Urinary bladder (tissue), 4 donors: ENCODE data around the gene RAD51D. TPM values are rescaled to one million over a fixed set of nuclear protein-coding genes. Genes with fewer than 3 reads are reported as not detected.
"Not testable (repeated sequence)": the region's sequence is repeated elsewhere in the genome, so short reads cannot be mapped to it uniquely, and the experiment has no call there.

Experiments
- DNase-seq: peaks from one replicate; pipeline ENCODE4 v3.0.0-alpha.2; 2015; ENCODE audit errors: extremely low spot score
- H3K27ac ChIP-seq: one replicate; pipeline ENCODE4 v1.5.1; 2013; ENCODE audit warnings: low read depth, mild to moderate bottlenecking, moderate library complexity
- H3K36me3 ChIP-seq: one replicate; pipeline ENCODE4 v1.6.1; 2013; ENCODE audit warnings: mild to moderate bottlenecking, moderate library complexity; ENCODE audit not compliant: insufficient read depth
- H3K4me1 ChIP-seq: one replicate; pipeline ENCODE4 v1.6.1; 2013; ENCODE audit warnings: mild to moderate bottlenecking, moderate library complexity; ENCODE audit not compliant: insufficient read depth
- H3K4me3 ChIP-seq: one replicate; pipeline ENCODE4 v1.5.1; 2013; ENCODE audit warnings: low read depth, low read length
- WGBS: extraction: QIAGEN DNeasy Blood & Tissue Kit; methylation state at CpG from one replicate; pipeline ENCODE4 v1.1.7; 2013; 5-methylcytosine and 5-hydroxymethylcytosine counted together
- polyA plus RNA-seq: library from polyadenylated mRNA; stranded (reverse); fragments of 200-250 nt; gene quantifications from one replicate; pipeline ENCODE4 v1.2.3, GENCODE V29; 2013
- total RNA-seq: library from RNA; depleted of rRNA; stranded (reverse); fragments of >200 nt; gene quantifications from one replicate; pipeline ENCODE4 v1.2.3, GENCODE V29; 2014
- donor health status: healthy with polysubstance abuse.
- donor health status: healthy.

RAD51D gene
- total and polyA plus RNA-seq, 2 donors, result 6.4 to 12.0 TPM

DNA sequence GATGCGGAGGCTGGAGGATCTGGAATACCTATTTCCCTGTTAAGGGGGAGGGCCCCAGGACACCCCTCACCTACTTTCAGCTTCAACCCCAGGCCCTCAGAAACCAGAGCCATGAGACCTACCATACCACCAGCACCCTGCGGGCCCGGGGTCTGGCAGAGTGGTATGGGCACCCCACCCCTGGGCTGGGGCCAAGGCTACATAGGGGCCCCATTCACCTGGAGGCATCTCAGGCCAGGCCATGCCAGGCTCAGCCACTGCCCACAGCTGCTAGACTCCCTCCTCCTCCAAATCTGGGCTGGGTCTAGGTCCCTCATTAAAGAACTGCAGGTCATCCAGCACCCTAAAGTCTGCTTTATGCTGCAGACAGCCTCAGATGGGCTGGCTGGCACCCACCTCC, 10.7 kb upstream of the RAD51D start:
- 96% methylated on average over 3 of the region's 3 CpGs for WGBS
- no peak for DNase-seq
- Histone ChIP-seq H3K4me3 (no peak overlapping the region), H3K27ac (no peak overlapping the region), H3K4me1 (no peaks in the 10 kb centered on the region), H3K36me3 (no peaks in the 10 kb centered on the region)

DNA sequence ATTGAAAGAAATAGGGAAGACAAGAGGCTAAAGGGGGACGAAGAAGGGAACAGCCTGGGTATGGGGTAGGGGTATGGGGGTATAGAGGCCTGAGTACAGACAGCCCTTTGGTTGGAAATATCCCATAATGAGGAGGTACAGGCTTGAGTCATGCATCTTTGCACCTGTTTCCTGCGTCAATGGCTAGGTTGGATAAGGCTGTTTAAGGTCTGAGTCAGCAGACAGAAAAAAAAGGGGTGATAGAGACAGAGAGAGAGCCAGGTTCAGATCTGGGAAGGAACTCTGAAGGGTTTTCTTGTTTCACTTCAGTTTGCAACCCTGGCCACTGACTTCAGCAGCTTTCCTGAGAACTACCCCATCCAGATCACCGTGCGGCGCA, 10.3 kb upstream of the RAD51D start:
- H3K36me3 ChIP-seq, result no peaks in the 10 kb centered on the region
- no peak overlapping the region for H3K4me3 ChIP-seq
- H3K27ac ChIP-seq, result no peak overlapping the region
- DNase-seq, result no peak
- WGBS, result 92% methylated on average over 5 of the region's 5 CpGs
- no peaks in the 10 kb centered on the region for H3K4me1 ChIP-seq

- H3K4me1 ChIP-seq, result no peaks in the 10 kb centered on the region
- H3K36me3 ChIP-seq, result no peaks in the 10 kb centered on the region
- 80% methylated on average over 11 of the region's 11 CpGs for whole genome bisulfite sequencing
- H3K4me3 ChIP-seq, result no peak overlapping the region
- H3K27ac ChIP-seq, result no peak overlapping the region
- no peak for DNase-seq
Observed at GRCh38 chr17:35129154-35129972, 9.7 kb upstream of the RAD51D start.

GRCh38 chr17:35127751-35128514, 8.3 kb upstream of the RAD51D start:
- peak; percentile 45 for DNase-seq

DNA sequence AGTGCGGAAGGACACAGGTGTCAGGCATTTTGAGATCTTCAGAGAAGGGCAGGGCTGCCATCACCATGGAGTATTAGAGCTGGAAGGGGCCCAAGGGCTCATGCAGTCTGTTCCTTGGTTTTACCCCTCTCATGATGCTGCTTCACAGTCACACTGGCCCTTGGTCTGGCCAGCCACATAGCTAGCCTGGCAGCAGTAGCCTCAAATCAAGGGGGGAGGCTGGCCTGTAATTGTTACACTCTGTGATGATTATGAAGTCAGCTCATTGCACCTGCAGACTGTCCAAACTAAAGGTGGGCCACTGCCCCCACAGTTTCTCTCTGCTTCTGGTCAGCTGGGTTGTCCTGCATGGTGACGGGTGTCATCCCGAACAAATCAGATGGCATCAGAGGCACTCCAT, 1.7 kb upstream of the RAD51D start, which contains the start of gene FNDC8:
TSS of gene FNDC8 (plus strand) at position 301 of the 400 bp plus-strand sequence. CDS start at position 380, 79 bp downstream.
- Histone ChIP-seq H3K36me3 (no peaks in the 10 kb centered on the region), H3K4me3 (no peak within 1 kb of the TSS), H3K27ac (no peak within 1 kb of the TSS), H3K4me1 (no peaks in the 10 kb centered on the region)
- 93% methylated on average over 3 of the region's 3 CpGs for WGBS
- no peak for DNase-seq

More at GRCh38 chr17:35127751-35128514, 8.3 kb upstream of the RAD51D start:
- WGBS, result 45% methylated on average over 11 of the region's 11 CpGs
- Histone ChIP-seq H3K27ac (no peak overlapping the region), H3K36me3 (no peaks in the 10 kb centered on the region), H3K4me1 (no peaks in the 10 kb centered on the region), H3K4me3 (no peak overlapping the region)

DNA sequence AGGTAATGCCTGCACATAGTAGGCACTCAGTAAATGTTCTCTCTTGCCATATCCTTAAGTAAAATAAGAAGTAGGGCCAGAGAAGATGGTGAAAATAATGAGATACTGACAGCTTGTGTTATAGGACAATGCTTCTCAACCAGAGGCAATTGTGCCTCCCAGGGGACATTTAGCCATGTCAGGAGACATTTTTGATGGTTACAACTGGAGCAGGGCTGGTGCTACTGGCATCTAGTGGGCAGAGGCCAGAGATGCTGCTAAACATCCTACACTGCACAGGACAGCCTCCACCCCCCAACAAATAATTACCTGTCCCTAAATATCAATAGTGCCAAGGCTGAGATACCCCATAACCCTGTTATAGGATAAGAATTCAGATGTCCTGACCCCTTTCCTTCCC, 1.7 kb downstream of the RAD51D start:
- peaks cover 2% of the 10 kb centered on the region for H3K36me3 ChIP-seq
- no peak for DNase-seq
- H3K4me1 ChIP-seq, result no peaks in the 10 kb centered on the region
- H3K27ac ChIP-seq, result no peak overlapping the region
- H3K4me3 ChIP-seq, result no peak overlapping the region

DNA sequence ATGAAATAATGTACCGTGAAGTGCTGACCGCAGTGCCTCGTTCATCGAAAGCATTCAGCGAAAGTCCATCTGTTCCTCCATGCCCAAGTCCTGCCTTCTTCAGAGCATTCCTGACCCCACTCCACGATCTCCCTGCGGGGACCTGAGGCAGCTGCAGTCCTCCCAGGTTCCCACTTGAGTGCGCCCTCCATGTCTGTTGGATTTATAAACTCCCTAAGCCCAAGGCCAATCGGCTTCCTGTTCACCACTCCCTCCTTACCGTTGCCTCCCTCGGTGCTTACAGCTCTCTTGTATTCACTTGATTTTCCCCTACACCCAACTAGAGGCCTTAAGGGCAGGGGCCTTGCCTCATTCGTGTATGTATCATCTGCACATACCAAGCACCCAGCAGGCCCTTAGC, 2.8 kb downstream of the RAD51D start:
- no peak for DNase-seq
- WGBS, result 82% methylated on average over 12 of the region's 12 CpGs
- no peaks in the 10 kb centered on the region for H3K4me1 ChIP-seq

DNA sequence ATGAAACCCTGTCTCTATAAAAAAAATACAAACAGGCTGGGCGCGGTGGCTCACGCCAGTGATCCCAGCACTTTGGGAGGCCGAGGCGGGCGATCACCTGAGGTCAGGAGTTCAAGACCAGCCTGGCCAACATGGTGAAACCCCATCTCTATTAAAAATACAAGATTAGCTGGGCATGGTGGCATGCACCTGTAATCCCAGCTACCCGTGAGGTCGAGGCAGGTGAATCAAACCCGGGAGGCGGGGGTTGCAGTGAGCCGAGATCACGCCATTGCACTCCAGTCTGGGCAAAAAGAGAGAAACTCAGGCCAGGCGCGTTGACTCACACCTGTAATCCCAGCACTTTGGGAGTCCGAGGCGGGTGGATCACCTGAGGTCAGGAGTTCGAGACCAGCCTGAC, 8.9 kb downstream of the RAD51D start:
- not testable (repeated sequence) for H3K4me3 ChIP-seq, H3K4me1 ChIP-seq, H3K36me3 ChIP-seq, DNase-seq, H3K27ac ChIP-seq
- 98% methylated on average over 17 of the region's 17 CpGs for WGBS

More for the DNA sequence above, 2.8 kb downstream of the RAD51D start:
- H3K36me3 ChIP-seq, result peaks cover 2% of the 10 kb centered on the region
- no peak overlapping the region for H3K27ac ChIP-seq
- H3K4me3 ChIP-seq, result no peak overlapping the region

- H3K4me1 ChIP-seq, result no peaks in the 10 kb centered on the region
- no peak for DNase-seq
- 95% methylated on average over 5 of the region's 5 CpGs for WGBS
- no peaks in the 10 kb centered on the region for H3K36me3 ChIP-seq
- no peak overlapping the region for H3K27ac ChIP-seq
- H3K4me3 ChIP-seq, result no peak overlapping the region
Observed at GRCh38 chr17:35104844-35105450, 14.7 kb downstream of the RAD51D start.

DNA sequence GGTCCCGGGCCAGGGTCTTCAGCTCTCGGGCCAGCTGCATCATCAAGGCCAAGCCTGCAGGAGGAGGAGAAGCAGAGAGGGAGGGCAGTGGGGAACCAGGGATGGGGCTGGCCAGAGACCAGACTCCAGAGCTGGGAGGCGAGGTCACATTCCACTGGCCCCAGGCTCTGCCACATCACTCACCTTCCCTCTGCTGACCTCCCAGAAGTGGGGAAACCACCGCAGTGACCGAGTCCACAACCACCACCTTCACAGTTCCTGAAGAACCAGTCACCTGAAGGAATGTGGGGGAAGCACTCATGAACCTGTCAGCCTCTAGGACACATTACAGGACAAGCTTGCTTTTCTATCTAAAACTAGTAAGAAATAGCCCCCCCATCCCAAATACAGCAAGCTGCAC, 16.4 kb downstream of the RAD51D start:
- no peaks in the 10 kb centered on the region for H3K4me1 ChIP-seq
- no peak overlapping the region for H3K4me3 ChIP-seq
- no peak for DNase-seq
- 92% methylated on average over 5 of the region's 5 CpGs for WGBS
- H3K36me3 ChIP-seq, result no peaks in the 10 kb centered on the region
- H3K27ac ChIP-seq, result no peak overlapping the region

- no peak for DNase-seq
- no peak overlapping the region for H3K4me3 ChIP-seq
- 89% methylated on average over 2 of the region's 2 CpGs for WGBS
- no peaks in the 10 kb centered on the region for H3K4me1 ChIP-seq
- no peak overlapping the region for H3K27ac ChIP-seq
- no peaks in the 10 kb centered on the region for H3K36me3 ChIP-seq
Observed at GRCh38 chr17:35101725-35102124, 17.9 kb downstream of the RAD51D start.

DNA sequence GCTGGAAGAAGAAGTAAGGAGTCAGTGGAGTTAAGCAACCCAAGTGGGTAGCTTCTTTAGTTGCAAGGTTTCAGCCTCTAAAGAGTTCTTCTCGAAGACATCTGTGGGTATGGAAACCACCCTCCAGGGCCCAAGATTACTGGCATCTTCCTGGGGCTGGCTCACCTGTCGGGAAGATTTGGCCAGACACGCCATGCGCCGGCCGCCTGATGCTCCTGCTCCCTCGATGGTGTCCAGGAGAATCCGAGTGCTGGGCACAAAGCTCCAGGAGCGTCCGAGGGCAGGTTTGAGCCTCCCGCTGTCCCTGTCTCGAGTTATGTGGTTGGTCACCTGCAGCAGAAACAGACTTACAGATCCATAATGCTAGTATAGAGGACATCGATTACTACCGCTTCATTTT, 18.6 kb downstream of the RAD51D start:
- Histone ChIP-seq H3K4me3 (no peak overlapping the region), H3K27ac (no peak overlapping the region), H3K36me3 (no peaks in the 10 kb centered on the region), H3K4me1 (no peaks in the 10 kb centered on the region)
- no peak for DNase-seq
- 96% methylated on average over 14 of the region's 14 CpGs for WGBS

DNA sequence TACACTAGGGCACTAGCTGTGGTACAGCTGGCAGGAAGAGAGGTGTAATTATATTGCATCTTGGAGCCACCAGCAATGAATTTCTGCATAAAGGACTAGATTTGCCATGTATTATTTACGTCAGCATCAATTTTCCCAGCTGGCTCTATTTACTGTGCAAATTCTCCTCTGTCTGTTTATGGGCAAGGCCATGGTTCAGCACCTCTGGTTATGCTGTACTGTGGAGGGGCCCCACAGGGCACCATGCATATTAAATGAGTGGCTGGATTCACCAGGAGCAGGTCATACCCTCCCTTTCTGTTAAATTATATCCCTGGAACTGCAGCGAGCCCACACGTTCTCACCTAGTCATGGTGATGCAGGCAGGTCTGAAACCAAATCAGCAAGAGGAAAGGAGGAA, 19.8 kb downstream of the RAD51D start:
- Histone ChIP-seq H3K4me1 (no peaks in the 10 kb centered on the region), H3K27ac (no peak overlapping the region), H3K36me3 (no peaks in the 10 kb centered on the region), H3K4me3 (no peak overlapping the region)
- 89% methylated on average over 3 of the region's 3 CpGs for WGBS
- no peak for DNase-seq

- WGBS, result 85% methylated on average over 2 of the region's 2 CpGs
- Histone ChIP-seq H3K36me3 (no peaks in the 10 kb centered on the region), H3K4me1 (no peaks in the 10 kb centered on the region), H3K27ac (no peak overlapping the region), H3K4me3 (no peak overlapping the region)
- no peak for DNase-seq
Observed at GRCh38 chr17:35097776-35098175, 21.9 kb downstream of the RAD51D start.
